ENCODE measurements around the gene HRH3. TPM values are rescaled to one million over a fixed set of nuclear protein-coding genes. Genes with fewer than 3 reads are reported as not detected.

Gene HRH3
- total RNA-seq, 1 donor from 2014 or later = not detected

GRCh38 chr20:62193079-62194025 lies 26.7 kb downstream of the HRH3 start:
- H3K4me3 ChIP-seq (ENCODE audit: low read depth, low read length) = no peak overlapping the region
- no peak for TF ChIP-seq CTCF (conservative IDR thresholded peaks at IDR 0.05; ENCODE audit: low read depth, low read length)
- DNase-seq (ENCODE audit: low read depth) = no peak

- no peak for TF ChIP-seq CTCF (conservative IDR thresholded peaks at IDR 0.05; ENCODE audit: low read depth, low read length)
- no peak for DNase-seq (ENCODE audit: low read depth)
- no peak overlapping the region for H3K4me3 ChIP-seq (ENCODE audit: low read depth, low read length)
Observed at GRCh38 chr20:62192635-62193034, 27.4 kb downstream of the HRH3 start.

GRCh38 chr20:62191781-62192559 lies 28.1 kb downstream of the HRH3 start:
- no peak for TF ChIP-seq CTCF (conservative IDR thresholded peaks at IDR 0.05; ENCODE audit: low read depth, low read length)
- H3K4me3 ChIP-seq (ENCODE audit: low read depth, low read length) = no peak overlapping the region
- no peak for DNase-seq (ENCODE audit: low read depth)

GRCh38 chr20:62190639-62191411 lies 29.3 kb downstream of the HRH3 start:
- no peak for TF ChIP-seq CTCF (conservative IDR thresholded peaks at IDR 0.05; ENCODE audit: low read depth, low read length)
- DNase-seq (ENCODE audit: low read depth) = no peak
- no peak overlapping the region for H3K4me3 ChIP-seq (ENCODE audit: low read depth, low read length)

- no peak overlapping the region for H3K4me3 ChIP-seq (ENCODE audit: low read depth, low read length)
- no peak for DNase-seq (ENCODE audit: low read depth)
Observed at GRCh38 chr20:62186887-62187866, 32.9 kb downstream of the HRH3 start.

More at GRCh38 chr20:62186887-62187866, 32.9 kb downstream of the HRH3 start:
- TF ChIP-seq CTCF (conservative IDR thresholded peaks at IDR 0.05; ENCODE audit: low read depth, low read length) = no peak

All from epithelial cell of proximal tubule (primary cell).